SU-DHL-6 (cell line): ENCODE data around the gene SLC2A6.

Source experiments
- H2AFZ ChIP-seq: fragments of 200-600 bp; sonication (generic); 2 replicates; pipeline ENCODE4 v1.6.1; 2014; ENCODE audit warnings: low read depth, mild to moderate bottlenecking, moderate library complexity, mixed read lengths, antibody characterized with exemption, low read length; ENCODE audit not compliant: severe bottlenecking
- H3F3A ChIP-seq: fragments of 200-600 bp; shearing (Covaris generic); 2 replicates; pipeline ENCODE4 v1.6.0; 2016; ENCODE audit warnings: antibody characterized with exemption, mild to moderate bottlenecking; ENCODE audit not compliant: insufficient read depth
- H3K27ac ChIP-seq: fragments of 200-600 bp; sonication (generic); 2 replicates; pipeline ENCODE4 v1.5.1; 2016; ENCODE audit warnings: low read depth, mild to moderate bottlenecking, low read length, moderate library complexity, mixed read lengths
- H3K27me3 ChIP-seq: fragments of 200-600 bp; sonication (generic), shearing (Covaris generic); 2 replicates; pipeline ENCODE4 v1.6.0; 2014; ENCODE audit warnings: mild to moderate bottlenecking, low read length
- H3K36me3 ChIP-seq: fragments of 200-600 bp; sonication (generic); 2 replicates; pipeline ENCODE4 v1.6.1; 2014; ENCODE audit warnings: mild to moderate bottlenecking, low read length, mixed read lengths
- H3K4me2 ChIP-seq: fragments of 300-600, 200-600 bp; shearing (Covaris generic), sonication (generic); 2 replicates; pipeline ENCODE4 v1.6.0; 2014; ENCODE audit warnings: low read length, low read depth, mild to moderate bottlenecking; ENCODE audit not compliant: poor library complexity, severe bottlenecking
- H3K4me3 ChIP-seq: fragments of 200-600 bp; sonication (generic); 2 replicates; pipeline ENCODE4 v1.5.1; 2014; ENCODE audit warnings: antibody characterized with exemption, low read length, mild to moderate bottlenecking, mixed read lengths; ENCODE audit not compliant: insufficient read depth, poor library complexity, severe bottlenecking
- H3K79me2 ChIP-seq: fragments of 200-600 bp; sonication (generic); 2 replicates; pipeline ENCODE4 v1.6.1; 2014; ENCODE audit warnings: mild to moderate bottlenecking, low read length, moderate library complexity; ENCODE audit not compliant: insufficient read depth
- H3K9ac ChIP-seq: fragments of 200-600 bp; sonication (generic); 2 replicates; pipeline ENCODE4 v1.7.0; 2014; ENCODE audit warnings: mild to moderate bottlenecking, low read length
- H3K9me2 ChIP-seq: fragments of 200-600 bp; sonication (generic); replicated peaks from 2 replicates; pipeline ENCODE4 v1.6.1; 2014; ENCODE audit warnings: low read length; ENCODE audit not compliant: insufficient read depth
- H3K9me3 ChIP-seq: fragments of 200-600 bp; sonication (generic); 2 replicates; pipeline ENCODE4 v1.6.1; 2014; ENCODE audit warnings: low read length, mixed read lengths; ENCODE audit not compliant: insufficient read depth
- H4K20me1 ChIP-seq: fragments of 200-600 bp; sonication (generic); 2 replicates; pipeline ENCODE4 v1.6.1; 2014; ENCODE audit warnings: low read depth, mild to moderate bottlenecking, antibody characterized with exemption, low read length, moderate library complexity, mixed read lengths
- EZH2phosphoT487 ChIP-seq: fragments of 200-600 bp; sonication (generic), shearing (Covaris generic); conservative IDR thresholded peaks from 2 replicates; pipeline ENCODE4 v1.6.1; 2018; ENCODE audit warnings: mild to moderate bottlenecking, antibody characterized with exemption, low read length, moderate library complexity, mixed read lengths
- TF ChIP-seq, protein P1 (sequence below): fragments of 200-600 bp; sonication (generic); IDR thresholded peaks from one replicate; pipeline ENCODE4 v1.5.1; 2017; ENCODE audit warnings: antibody characterized with exemption, mild to moderate bottlenecking, low read length, moderate library complexity; ENCODE audit not compliant: insufficient read depth, poor library complexity, severe bottlenecking

Gene SLC2A6

DNA sequence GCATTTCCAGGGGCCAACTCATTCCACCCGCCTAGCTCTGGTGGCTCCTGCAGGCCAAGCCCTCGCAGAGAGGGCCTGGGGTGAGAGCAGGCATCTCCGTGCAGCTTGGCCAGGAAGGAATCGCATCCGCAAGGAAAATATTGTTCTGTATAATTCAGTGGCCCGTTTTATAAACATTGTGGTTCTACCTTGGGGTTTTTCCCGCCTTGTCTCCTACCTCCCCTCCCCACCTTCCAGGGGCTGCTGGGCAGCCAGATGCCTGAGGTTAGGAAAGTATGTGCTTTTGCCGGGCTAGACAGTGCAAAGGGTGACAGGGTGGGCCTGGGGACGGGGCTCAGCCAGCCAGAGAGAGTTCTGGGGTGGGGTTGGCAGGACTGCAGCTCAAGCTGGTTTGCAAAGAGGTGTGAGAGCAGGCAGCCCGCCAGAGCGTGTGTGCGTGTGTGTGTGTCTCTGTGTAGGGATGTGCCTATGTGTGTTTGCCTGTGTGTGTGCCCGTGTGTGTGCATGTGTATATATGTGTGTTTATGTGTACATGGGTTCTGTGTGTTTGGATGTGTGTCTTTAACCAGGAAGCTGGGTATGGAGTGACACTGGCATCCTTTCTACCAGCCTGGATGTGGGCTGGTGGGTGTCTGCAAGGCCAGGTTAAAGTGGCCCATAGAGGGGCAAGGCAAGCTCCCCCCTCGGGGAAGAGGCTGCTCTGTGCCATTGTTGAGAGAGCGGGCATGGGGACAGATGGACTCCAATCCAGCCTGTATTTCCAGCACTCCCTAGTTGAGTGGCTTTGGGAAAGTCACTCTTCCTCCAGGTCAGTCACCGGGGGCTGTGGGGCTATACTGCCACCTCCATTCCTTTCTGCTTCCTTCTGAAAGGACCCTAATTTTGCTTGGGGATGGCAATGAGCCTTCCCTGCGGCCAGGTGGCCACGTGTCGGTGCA lies 10.6 kb upstream of the SLC2A6 start:
- no peak overlapping the region for H2AFZ ChIP-seq
- H4K20me1 ChIP-seq: no peaks in the 10 kb centered on the region
- no peaks in the 10 kb centered on the region for H3K27me3 ChIP-seq
- no peaks in the 10 kb centered on the region for H3K9me2 ChIP-seq
- H3K36me3 ChIP-seq: no peaks in the 10 kb centered on the region
- no peaks in the 10 kb centered on the region for H3K9me3 ChIP-seq
- TF ChIP-seq, protein P1, sequence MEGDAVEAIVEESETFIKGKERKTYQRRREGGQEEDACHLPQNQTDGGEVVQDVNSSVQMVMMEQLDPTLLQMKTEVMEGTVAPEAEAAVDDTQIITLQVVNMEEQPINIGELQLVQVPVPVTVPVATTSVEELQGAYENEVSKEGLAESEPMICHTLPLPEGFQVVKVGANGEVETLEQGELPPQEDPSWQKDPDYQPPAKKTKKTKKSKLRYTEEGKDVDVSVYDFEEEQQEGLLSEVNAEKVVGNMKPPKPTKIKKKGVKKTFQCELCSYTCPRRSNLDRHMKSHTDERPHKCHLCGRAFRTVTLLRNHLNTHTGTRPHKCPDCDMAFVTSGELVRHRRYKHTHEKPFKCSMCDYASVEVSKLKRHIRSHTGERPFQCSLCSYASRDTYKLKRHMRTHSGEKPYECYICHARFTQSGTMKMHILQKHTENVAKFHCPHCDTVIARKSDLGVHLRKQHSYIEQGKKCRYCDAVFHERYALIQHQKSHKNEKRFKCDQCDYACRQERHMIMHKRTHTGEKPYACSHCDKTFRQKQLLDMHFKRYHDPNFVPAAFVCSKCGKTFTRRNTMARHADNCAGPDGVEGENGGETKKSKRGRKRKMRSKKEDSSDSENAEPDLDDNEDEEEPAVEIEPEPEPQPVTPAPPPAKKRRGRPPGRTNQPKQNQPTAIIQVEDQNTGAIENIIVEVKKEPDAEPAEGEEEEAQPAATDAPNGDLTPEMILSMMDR: no peak
- TF ChIP-seq EZH2phosphoT487: no peak
- H3K79me2 ChIP-seq: no peaks in the 10 kb centered on the region
- no peak overlapping the region for H3K4me2 ChIP-seq
- H3K27ac ChIP-seq: no peak overlapping the region
- no peaks in the 10 kb centered on the region for H3F3A ChIP-seq
- no peak overlapping the region for H3K9ac ChIP-seq
- H3K4me3 ChIP-seq: no peak overlapping the region

DNA sequence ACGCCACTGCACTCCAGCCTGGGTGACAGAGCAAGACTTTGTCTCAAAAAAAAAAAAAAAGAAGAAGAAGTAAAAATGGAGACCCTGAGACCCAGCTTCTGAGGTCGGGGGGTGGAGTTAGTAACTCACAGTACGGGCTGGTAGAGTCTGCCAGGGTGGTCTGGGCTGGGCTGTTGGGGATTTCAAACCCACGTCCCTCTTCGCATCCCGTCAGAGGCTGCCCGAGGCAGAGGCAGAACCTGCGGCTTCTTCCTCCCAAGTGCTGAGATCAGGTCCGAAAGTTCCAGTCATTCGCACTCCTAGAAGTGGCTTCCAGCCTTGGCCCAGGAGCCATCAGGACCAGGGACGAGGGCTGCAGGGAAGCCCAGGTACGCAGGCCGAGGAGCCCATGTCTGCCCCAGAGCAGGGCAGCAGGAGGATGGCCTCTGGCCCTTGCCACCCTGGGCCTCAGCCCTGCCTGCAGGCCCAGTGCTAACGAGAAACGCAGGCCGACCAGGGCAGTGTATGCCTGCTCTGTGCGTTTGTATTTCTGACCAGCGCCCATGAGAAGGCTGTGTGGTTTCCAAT lies 9.9 kb upstream of the SLC2A6 start:
- TF ChIP-seq, protein P1: no peak
- no peak for TF ChIP-seq EZH2phosphoT487
- Histone ChIP-seq H3F3A (no peaks in the 10 kb centered on the region), H3K9me3 (no peaks in the 10 kb centered on the region), H3K4me2 (no peak overlapping the region), H3K9ac (no peak overlapping the region), H4K20me1 (no peaks in the 10 kb centered on the region), H3K4me3 (no peak overlapping the region), H3K9me2 (no peaks in the 10 kb centered on the region), H2AFZ (no peak overlapping the region), H3K27me3 (no peaks in the 10 kb centered on the region), H3K79me2 (no peaks in the 10 kb centered on the region), H3K27ac (no peak overlapping the region), H3K36me3 (no peaks in the 10 kb centered on the region)

DNA sequence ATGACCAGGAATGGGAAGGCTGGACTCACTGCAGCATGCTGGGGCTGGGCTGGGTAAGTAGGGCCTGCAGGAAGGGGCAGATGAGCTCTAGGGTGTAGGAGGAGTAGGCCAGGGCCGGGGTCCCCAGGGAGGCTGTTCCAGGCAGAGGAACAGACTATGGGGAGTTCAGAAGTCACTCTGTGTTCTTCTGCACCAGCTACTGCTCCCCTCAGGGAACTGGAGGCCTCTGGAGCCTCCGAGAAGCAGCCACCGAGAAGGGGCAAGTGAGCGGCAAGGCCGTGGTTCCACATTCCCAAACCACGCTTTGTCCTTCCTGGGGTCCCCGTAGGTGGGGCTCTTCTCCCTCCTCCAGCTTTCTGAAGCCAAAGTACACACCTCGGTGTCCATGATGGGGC lies 8.4 kb upstream of the SLC2A6 start:
- Histone ChIP-seq H3K4me2 (no peak overlapping the region), H3K79me2 (no peaks in the 10 kb centered on the region), H3K36me3 (no peaks in the 10 kb centered on the region), H3K9me3 (no peaks in the 10 kb centered on the region), H3K9ac (no peak overlapping the region), H3K4me3 (no peak overlapping the region), H4K20me1 (no peaks in the 10 kb centered on the region), H3K27ac (no peak overlapping the region), H3F3A (no peaks in the 10 kb centered on the region), H3K9me2 (no peaks in the 10 kb centered on the region), H2AFZ (no peak overlapping the region), H3K27me3 (no peaks in the 10 kb centered on the region)
- TF ChIP-seq EZH2phosphoT487: no peak
- TF ChIP-seq, protein P1: no peak
